Caco-2 (cell line): ENCODE results near the gene MTCL3.

Experiments
- BruUV-seq: library from RNA; stranded (reverse); fragments of 400-500 nt; replicated peaks from 2 replicates; lab custom pipeline; 2021; lab: Mats Ljungman, UMichigan
- CTCF ChIA-PET: fragments of 300-600 bp; sonication (Branson Sonifier 250); formaldehyde crosslinking; loops from one replicate; lab custom pipeline; 2022; ENCODE audit warnings: antibody characterized with exemption; lab: Charles Lee
- POLR2A ChIA-PET: fragments of 300-600 bp; sonication (Branson Sonifier 250); formaldehyde crosslinking; loops from one replicate; lab custom pipeline; 2022; ENCODE audit warnings: antibody characterized with exemption; lab: Charles Lee
- DNase-seq, 2 experiments: peaks; one replicate each; pipeline versions ENCODE4 v3.0.0 to v3.0.0-alpha.2; 2020 to 2022
- H3K27me3 ChIP-seq: replicated peaks from 2 replicates; pipeline ENCODE4 v1.6.0; 2011; ENCODE audit warnings: low read length; ENCODE audit not compliant: control insufficient read depth, insufficient read depth
- H3K36me3 ChIP-seq: 2 replicates; pipeline ENCODE4 v1.5.1; 2011; ENCODE audit warnings: low read length; ENCODE audit not compliant: control insufficient read depth, insufficient read depth
- H3K4me1 ChIP-seq: fragments of 250-450 bp; sonication (Bioruptor Pico); 2 replicates; pipeline ENCODE4 v1.5.1; 2020; ENCODE audit warnings: mild to moderate bottlenecking
- H3K4me3 ChIP-seq: 2 replicates; pipeline ENCODE4 v1.5.1; 2011; ENCODE audit warnings: low read depth, mild to moderate bottlenecking, control low read depth, low read length
- H3K9me3 ChIP-seq: fragments of 250-450 bp; sonication (Bioruptor Pico); 2 replicates; pipeline ENCODE4 v1.5.1; 2020; ENCODE audit warnings: mild to moderate bottlenecking, moderate library complexity
- H3K27ac Mint-ChIP-seq: one replicate; pipeline ENCODE4 v1.8.0; 2022; ENCODE audit warnings: mixed read lengths; ENCODE audit not compliant: unreplicated experiment
- H3K27me3 Mint-ChIP-seq: one replicate; pipeline ENCODE4 v1.8.0; 2022; ENCODE audit warnings: mixed read lengths; ENCODE audit not compliant: insufficient read depth, unreplicated experiment
- H3K36me3 Mint-ChIP-seq: one replicate; pipeline ENCODE4 v1.8.0; 2022; ENCODE audit warnings: mild to moderate bottlenecking, mixed read lengths; ENCODE audit not compliant: insufficient read depth, unreplicated experiment
- H3K4me1 Mint-ChIP-seq: one replicate; pipeline ENCODE4 v1.8.0; 2022; ENCODE audit warnings: low read depth, mixed read lengths; ENCODE audit not compliant: unreplicated experiment
- H3K4me3 Mint-ChIP-seq: one replicate; pipeline ENCODE4 v1.8.0; 2022; ENCODE audit warnings: mild to moderate bottlenecking, moderate library complexity, mixed read lengths; ENCODE audit not compliant: unreplicated experiment
- H3K9me3 Mint-ChIP-seq: one replicate; pipeline ENCODE4 v1.8.0; 2022; ENCODE audit warnings: mixed read lengths; ENCODE audit not compliant: unreplicated experiment
- intact Hi-C: fragments of 100-400 bp; cut with micrococcal nuclease; formaldehyde crosslinking; loops from one replicate; pipeline ENCODE4 v1.10.0; 2022; ENCODE audit not compliant: unreplicated experiment
- TF ChIP-seq, protein P1 (sequence below), 2 experiments: fragments of 200-600 bp in 1 of 2; IDR thresholded peaks; 1 replicate in 1 of 2; 2 replicates in 1 of 2; pipeline versions ENCODE4 v1.5.1 to v1.8.0; 2011 to 2022; ENCODE audit warnings: antibody characterized with exemption in 1 of 2, control low read depth in 1 of 2, inconsistent platforms in 1 of 2, low read depth in 1 of 2, low read length in 1 of 2, mild to moderate bottlenecking in 1 of 2, moderate library complexity in 1 of 2; ENCODE audit not compliant: insufficient read depth in 1 of 2, severe bottlenecking in 1 of 2, unreplicated experiment in 1 of 2

The MTCL3 gene

DNA sequence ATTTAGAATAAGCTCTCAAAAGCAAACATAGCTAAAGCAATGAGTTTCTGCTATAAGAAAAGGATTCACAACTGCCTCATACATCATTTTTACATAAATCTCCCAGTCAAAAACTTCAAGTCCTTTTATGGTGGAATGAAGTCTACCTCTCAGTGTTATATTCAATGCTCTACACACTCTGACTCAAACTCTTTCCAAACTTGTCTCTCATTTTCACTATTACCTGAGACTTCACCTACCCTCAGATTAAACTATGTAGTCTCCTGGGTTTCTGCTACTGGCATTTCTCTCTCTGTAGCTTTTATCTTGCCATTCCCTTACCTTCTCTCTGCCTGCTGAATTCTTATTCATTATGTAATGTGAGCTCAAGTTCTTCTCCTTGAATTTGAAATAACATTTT, 71.4 kb downstream of the MTCL3 start:
- Histone ChIP-seq H3K36me3 (no peaks in the 10 kb centered on the region), H3K4me3 (no peak overlapping the region), H3K4me1 (no peaks in the 10 kb centered on the region), H3K9me3 (no peaks in the 10 kb centered on the region), H3K27me3 (no peaks in the 10 kb centered on the region)
- TF ChIP-seq, protein P1, sequence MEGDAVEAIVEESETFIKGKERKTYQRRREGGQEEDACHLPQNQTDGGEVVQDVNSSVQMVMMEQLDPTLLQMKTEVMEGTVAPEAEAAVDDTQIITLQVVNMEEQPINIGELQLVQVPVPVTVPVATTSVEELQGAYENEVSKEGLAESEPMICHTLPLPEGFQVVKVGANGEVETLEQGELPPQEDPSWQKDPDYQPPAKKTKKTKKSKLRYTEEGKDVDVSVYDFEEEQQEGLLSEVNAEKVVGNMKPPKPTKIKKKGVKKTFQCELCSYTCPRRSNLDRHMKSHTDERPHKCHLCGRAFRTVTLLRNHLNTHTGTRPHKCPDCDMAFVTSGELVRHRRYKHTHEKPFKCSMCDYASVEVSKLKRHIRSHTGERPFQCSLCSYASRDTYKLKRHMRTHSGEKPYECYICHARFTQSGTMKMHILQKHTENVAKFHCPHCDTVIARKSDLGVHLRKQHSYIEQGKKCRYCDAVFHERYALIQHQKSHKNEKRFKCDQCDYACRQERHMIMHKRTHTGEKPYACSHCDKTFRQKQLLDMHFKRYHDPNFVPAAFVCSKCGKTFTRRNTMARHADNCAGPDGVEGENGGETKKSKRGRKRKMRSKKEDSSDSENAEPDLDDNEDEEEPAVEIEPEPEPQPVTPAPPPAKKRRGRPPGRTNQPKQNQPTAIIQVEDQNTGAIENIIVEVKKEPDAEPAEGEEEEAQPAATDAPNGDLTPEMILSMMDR (IDR thresholded peaks at IDR 0.05; ENCODE audit: insufficient read depth in 1 of 2, low read depth in 1 of 2, low read length in 1 of 2, severe bottlenecking in 1 of 2, unreplicated experiment in 1 of 2) = no peak
- CTCF ChIA-PET = no interaction called here
- Mint-ChIP-seq H3K27me3 (peaks cover 20% of the 10 kb centered on the region), H3K27ac (no peak overlapping the region), H3K4me1 (no peaks in the 10 kb centered on the region), H3K36me3 (no peaks in the 10 kb centered on the region), H3K9me3 (no peaks in the 10 kb centered on the region), H3K4me3 (no peak overlapping the region)
- no peak for DNase-seq
- intact Hi-C loops = no loop called here
- BruUV-seq = no TSS peak
- POLR2A ChIA-PET = no interaction called here

DNA sequence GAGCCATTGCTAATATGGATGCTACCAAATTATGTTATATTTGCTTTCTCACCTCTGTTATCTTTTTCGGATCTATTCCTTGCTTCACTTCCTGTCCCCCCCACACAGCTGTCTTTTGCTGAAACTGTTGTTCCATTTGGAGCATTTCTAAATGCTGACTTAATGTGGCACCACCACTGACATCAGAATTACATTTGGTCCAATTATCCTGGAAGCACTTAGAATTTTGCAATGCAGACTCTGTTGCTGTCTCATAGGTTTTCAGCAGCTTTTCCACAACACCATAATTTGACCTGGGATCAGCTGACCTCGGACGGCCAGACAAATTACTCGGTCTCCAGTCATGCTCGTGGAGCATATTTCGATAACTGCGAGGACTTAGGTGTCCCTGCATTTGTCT, 72.8 kb downstream of the MTCL3 start:
- Histone ChIP-seq H3K4me3 (no peak overlapping the region), H3K9me3 (no peaks in the 10 kb centered on the region), H3K27me3 (no peaks in the 10 kb centered on the region), H3K4me1 (no peaks in the 10 kb centered on the region), H3K36me3 (no peaks in the 10 kb centered on the region)
- Mint-ChIP-seq H3K36me3 (no peaks in the 10 kb centered on the region), H3K4me3 (no peak overlapping the region), H3K27ac (no peak overlapping the region), H3K9me3 (no peaks in the 10 kb centered on the region), H3K27me3 (peaks cover 17% of the 10 kb centered on the region), H3K4me1 (no peaks in the 10 kb centered on the region)
- BruUV-seq = no TSS peak
- no peak for DNase-seq
- intact Hi-C loops = no loop called here
- TF ChIP-seq, protein P1 (IDR thresholded peaks at IDR 0.05; ENCODE audit: insufficient read depth in 1 of 2, low read depth in 1 of 2, low read length in 1 of 2, severe bottlenecking in 1 of 2, unreplicated experiment in 1 of 2) = no peak
- ChIA-PET CTCF (no interaction called here), POLR2A (no interaction called here)

DNA sequence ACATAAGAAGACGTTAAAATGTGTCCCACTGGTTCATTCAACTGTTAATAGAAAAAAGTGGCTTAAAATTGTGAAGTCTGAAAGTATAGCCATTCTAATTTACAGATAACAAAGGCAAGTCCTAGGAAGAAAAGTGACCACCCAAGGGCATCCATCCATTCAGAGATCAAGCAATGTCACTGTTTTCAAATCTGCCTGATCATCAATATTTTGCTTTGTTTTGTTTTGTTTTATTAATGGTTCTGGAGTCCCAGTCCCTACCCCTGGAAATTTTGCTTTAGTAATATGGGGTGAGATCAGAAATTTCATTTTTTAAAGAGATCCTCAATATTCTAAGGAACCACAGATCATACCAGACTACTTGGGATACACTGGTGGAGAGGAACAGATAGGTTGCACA, 77.3 kb downstream of the MTCL3 start:
- TF ChIP-seq, protein P1 (IDR thresholded peaks at IDR 0.05; ENCODE audit: insufficient read depth in 1 of 2, low read depth in 1 of 2, low read length in 1 of 2, severe bottlenecking in 1 of 2, unreplicated experiment in 1 of 2) = no peak
- CTCF ChIA-PET = no interaction called here

More for the DNA sequence above, 77.3 kb downstream of the MTCL3 start:
- no peaks in the 10 kb centered on the region for H3K4me1 ChIP-seq
- POLR2A ChIA-PET = no interaction called here
- Mint-ChIP-seq H3K4me1 (no peaks in the 10 kb centered on the region), H3K27me3 (peaks cover 11% of the 10 kb centered on the region), H3K4me3 (no peak overlapping the region), H3K36me3 (no peaks in the 10 kb centered on the region), H3K9me3 (no peaks in the 10 kb centered on the region), H3K27ac (no peak overlapping the region)
- BruUV-seq = no TSS peak
- H3K36me3 ChIP-seq = no peaks in the 10 kb centered on the region
- DNase-seq = no peak
- no peak overlapping the region for H3K4me3 ChIP-seq
- intact Hi-C loops = no loop called here
- H3K9me3 ChIP-seq = no peaks in the 10 kb centered on the region
- H3K27me3 ChIP-seq = no peaks in the 10 kb centered on the region
